CD4-positive, alpha-beta T cell (primary cell): ENCODE measurements around the gene FKBP5. TPM values are rescaled to one million over a fixed set of nuclear protein-coding genes. Genes with fewer than 3 reads are reported as not detected.

Source experiments
- ATAC-seq: fragments of 200-7000 bp; cut with Tn5 transposase; one replicate; pipeline ENCODE4 v1.10.0; 2022; ENCODE audit warnings: mild to moderate bottlenecking; ENCODE audit not compliant: poor library complexity
- CTCF ChIA-PET: fragments of 350-600 bp; sonication (Branson Sonifier 250); formaldehyde crosslinking; loops from one replicate; lab custom pipeline; 2021; ENCODE audit warnings: antibody characterized with exemption, inconsistent platforms; lab: Charles Lee
- POLR2A ChIA-PET: fragments of 350-600 bp; sonication (Branson Sonifier 250); formaldehyde crosslinking; loops from one replicate; lab custom pipeline; 2021; ENCODE audit warnings: antibody characterized with exemption, inconsistent platforms; lab: Charles Lee
- DNase-seq, 14 experiments: peaks; one replicate each; pipeline ENCODE4 v3.0.0-alpha.2; 2013 to 2020; ENCODE audit warnings: mixed read lengths in 2 of 14
- H3K27ac ChIP-seq, 2 donors: one replicate each; pipeline versions ENCODE4 v1.5.1 to v1.7.0; 2013; ENCODE audit warnings: low read length in 2 of 2, low read depth in 1 of 2, mild to moderate bottlenecking in 1 of 2
- H3K27me3 ChIP-seq, 2 experiments: 1 replicate in 1 of 2; 2 replicates in 1 of 2; pipeline versions ENCODE4 v1.6.1 to v1.7.0; 2013; ENCODE audit warnings: low read length in 2 of 2, control low read depth in 1 of 2, mild to moderate bottlenecking in 1 of 2, moderate library complexity in 1 of 2; ENCODE audit not compliant: insufficient read depth in 2 of 2, control insufficient read depth in 1 of 2
- H3K36me3 ChIP-seq: one replicate; pipeline ENCODE4 v1.6.1; 2013; ENCODE audit warnings: low read length, control low read depth; ENCODE audit not compliant: insufficient read depth
- H3K4me1 ChIP-seq: one replicate; pipeline ENCODE4 v1.6.1; 2013; ENCODE audit warnings: low read length, control low read depth; ENCODE audit not compliant: insufficient read depth
- H3K4me3 ChIP-seq: one replicate; pipeline ENCODE4 v1.5.1; 2013; ENCODE audit warnings: mild to moderate bottlenecking, low read length, moderate library complexity
- H3K9me3 ChIP-seq, 2 experiments: 1 replicate in 1 of 2; 2 replicates in 1 of 2; pipeline versions ENCODE4 v1.6.1 to v1.7.0; 2013; ENCODE audit warnings: low read length in 2 of 2, mild to moderate bottlenecking in 2 of 2, control low read depth in 1 of 2, moderate library complexity in 1 of 2; ENCODE audit not compliant: control insufficient read depth in 1 of 2, insufficient read depth in 1 of 2
- H3K27ac Mint-ChIP-seq: one replicate; pipeline ENCODE4 v1.8.0; 2020; ENCODE audit warnings: mixed read lengths
- H3K27me3 Mint-ChIP-seq: one replicate; pipeline ENCODE4 v1.8.0; 2021; ENCODE audit warnings: mixed read lengths
- H3K36me3 Mint-ChIP-seq: one replicate; pipeline ENCODE4 v1.8.0; 2021; ENCODE audit warnings: low read depth, mixed read lengths
- H3K4me1 Mint-ChIP-seq: one replicate; pipeline ENCODE4 v1.8.0; 2021; ENCODE audit warnings: low read depth, mixed read lengths
- H3K4me3 Mint-ChIP-seq: one replicate; pipeline ENCODE4 v1.8.0; 2020; ENCODE audit warnings: mild to moderate bottlenecking, mixed read lengths
- H3K9me3 Mint-ChIP-seq: one replicate; pipeline ENCODE4 v1.8.0; 2020; ENCODE audit warnings: mixed read lengths
- intact Hi-C, 2 experiments: fragments of 100-400 bp; cut with DNase I in 1 of 2; cut with micrococcal nuclease in 1 of 2; formaldehyde crosslinking; loops; one replicate each; pipeline versions ENCODE4 v1.15.1 to v1.9.0; 2023 to 2025; cut with DNase I, micrococcal nuclease
- total RNA-seq, 174 experiments: library from RNA in 2 of 174; stranded (reverse) in 2 of 174; gene quantifications; one replicate each; pipeline ENCODE4 v1.2.3 and lab custom pipeline; 2021 to 2026
- TF ChIP-seq, protein P1 (sequence below): fragments of 200-600 bp; IDR thresholded peaks from one replicate; pipeline ENCODE4 v1.8.0; 2022; ENCODE audit warnings: antibody characterized with exemption, mild to moderate bottlenecking

The FKBP5 gene
- total RNA-seq, 2 experiments from 2014 or later: 72.6 to 75.9 TPM

DNA sequence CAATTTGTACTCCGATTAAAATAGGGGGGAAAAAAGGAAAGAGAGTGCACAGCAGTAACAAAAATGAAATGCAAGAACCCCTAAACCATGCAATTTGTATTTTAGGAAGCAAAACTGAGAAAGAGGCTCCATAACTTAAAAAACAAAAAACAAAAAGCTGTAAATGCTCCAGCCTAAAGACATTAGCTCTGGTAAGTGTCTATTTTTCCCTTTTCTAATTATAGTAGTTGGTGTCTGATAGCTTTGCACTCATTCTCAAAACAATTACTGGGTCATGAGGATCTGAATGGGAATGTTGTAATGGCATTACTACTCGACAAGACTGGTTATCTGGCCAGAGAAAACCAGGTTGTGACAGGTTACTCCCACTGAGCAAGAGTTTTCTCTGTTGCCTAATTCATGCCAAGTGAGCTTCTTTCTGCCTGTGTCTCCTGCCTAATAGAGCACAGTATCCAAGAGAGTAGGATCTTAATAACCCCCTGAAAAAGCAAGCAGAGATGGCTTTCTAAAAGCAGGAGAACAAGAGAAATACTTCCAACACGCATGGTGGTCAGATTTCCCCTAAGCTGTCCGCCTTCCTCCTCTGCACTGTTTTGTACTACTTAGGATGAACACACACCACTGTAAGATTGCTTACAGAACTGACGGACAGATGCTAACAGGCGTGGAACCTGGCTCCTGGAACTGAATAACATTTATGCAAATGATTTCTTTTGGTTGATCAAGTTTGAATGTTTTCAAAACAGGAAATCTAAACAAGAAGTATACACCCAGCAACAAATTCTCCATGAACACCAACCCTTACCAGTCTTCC lies 86.4 kb downstream of the FKBP5 start:
- intact Hi-C loops: loop anchor here in 1 of 2 experiments (2.0 to 5.0 kb wide), 3 partner anchors 14 to 130 kb away; partner anchors contain the start of gene FKBP5
- Histone ChIP-seq H3K36me3 (peaks cover 3% of the 10 kb centered on the region), H3K4me1 (peaks cover 70% of the 10 kb centered on the region), H3K4me3 (peak overlapping the region; percentile 42), H3K9me3 (no peaks in the 10 kb centered on the region), H3K27ac (peak overlapping the region; percentile 52 to 82), H3K27me3 (no peaks in the 10 kb centered on the region)
- H3K4me3 Mint-ChIP-seq: peak overlapping the region; percentile 82
- peaks cover 3% of the 10 kb centered on the region for H3K9me3 Mint-ChIP-seq
- H3K36me3 Mint-ChIP-seq: peaks cover 46% of the 10 kb centered on the region
- ChIA-PET POLR2A (interaction anchor here (0.6 to 6.8 kb wide), 27 partner anchors 9 to 524 kb away, joined by 3 to 181 read pairs (median 5); partner anchors contain the start of genes ARMC12, FKBP5, RPL10A and SRPK1), CTCF (interaction anchor here (1.4 to 4.5 kb wide), 7 partner anchors 10 to 134 kb away, joined by 3 to 33 read pairs (median 14); partner anchors contain the start of gene ARMC12)
- peak overlapping the region; percentile 85 for H3K27ac Mint-ChIP-seq
- no peaks in the 10 kb centered on the region for H3K27me3 Mint-ChIP-seq
- DNase-seq (peak in 4 of 14 experiments; percentile 36 to 56 (median 43)), ATAC-seq (peak; percentile 3)
- TF ChIP-seq, protein P1, sequence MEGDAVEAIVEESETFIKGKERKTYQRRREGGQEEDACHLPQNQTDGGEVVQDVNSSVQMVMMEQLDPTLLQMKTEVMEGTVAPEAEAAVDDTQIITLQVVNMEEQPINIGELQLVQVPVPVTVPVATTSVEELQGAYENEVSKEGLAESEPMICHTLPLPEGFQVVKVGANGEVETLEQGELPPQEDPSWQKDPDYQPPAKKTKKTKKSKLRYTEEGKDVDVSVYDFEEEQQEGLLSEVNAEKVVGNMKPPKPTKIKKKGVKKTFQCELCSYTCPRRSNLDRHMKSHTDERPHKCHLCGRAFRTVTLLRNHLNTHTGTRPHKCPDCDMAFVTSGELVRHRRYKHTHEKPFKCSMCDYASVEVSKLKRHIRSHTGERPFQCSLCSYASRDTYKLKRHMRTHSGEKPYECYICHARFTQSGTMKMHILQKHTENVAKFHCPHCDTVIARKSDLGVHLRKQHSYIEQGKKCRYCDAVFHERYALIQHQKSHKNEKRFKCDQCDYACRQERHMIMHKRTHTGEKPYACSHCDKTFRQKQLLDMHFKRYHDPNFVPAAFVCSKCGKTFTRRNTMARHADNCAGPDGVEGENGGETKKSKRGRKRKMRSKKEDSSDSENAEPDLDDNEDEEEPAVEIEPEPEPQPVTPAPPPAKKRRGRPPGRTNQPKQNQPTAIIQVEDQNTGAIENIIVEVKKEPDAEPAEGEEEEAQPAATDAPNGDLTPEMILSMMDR: no peak
- H3K4me1 Mint-ChIP-seq: peaks cover 82% of the 10 kb centered on the region

DNA sequence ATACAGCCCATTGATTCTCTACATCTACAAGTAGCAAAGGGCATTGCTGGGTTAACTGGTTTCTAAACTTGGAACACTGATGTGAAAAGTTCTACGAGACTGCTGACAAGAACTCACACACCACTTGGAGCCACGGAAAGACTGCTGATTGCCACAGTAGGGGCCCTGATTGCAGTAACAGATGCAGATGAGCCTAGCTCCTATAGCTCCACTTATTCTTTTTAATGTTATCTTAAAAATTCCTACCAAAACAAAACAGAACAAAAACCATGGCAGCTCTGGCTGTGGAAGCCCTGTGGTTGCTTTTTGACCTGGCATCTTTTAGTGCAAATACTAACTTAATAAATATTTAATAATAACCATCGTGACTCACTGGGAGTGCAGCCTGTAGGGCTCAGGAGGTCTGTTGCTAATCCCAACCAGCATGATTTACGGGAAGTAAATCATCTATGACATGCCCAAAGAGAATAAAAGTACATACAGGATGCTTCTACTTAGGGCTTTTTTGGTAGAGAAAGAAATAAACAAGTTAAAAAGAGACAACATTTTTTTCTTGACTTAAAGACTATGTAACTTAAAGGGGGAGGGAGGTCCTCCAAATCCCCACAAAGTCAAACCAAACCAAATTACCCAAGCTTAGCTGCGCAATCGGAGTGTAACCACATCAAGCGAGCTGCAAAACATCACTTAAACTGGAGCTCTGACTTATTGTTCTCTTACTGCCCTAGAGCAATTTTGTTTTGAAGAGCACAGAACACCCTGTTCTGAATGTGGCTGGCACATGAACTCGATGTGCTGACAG lies 87.2 kb downstream of the FKBP5 start:
- Histone ChIP-seq H3K27me3 (no peaks in the 10 kb centered on the region), H3K4me1 (peaks cover 70% of the 10 kb centered on the region), H3K9me3 (no peaks in the 10 kb centered on the region), H3K36me3 (peaks cover 11% of the 10 kb centered on the region), H3K27ac (peak overlapping the region; percentile 52 to 82), H3K4me3 (peak overlapping the region; percentile 42)
- H3K4me3 Mint-ChIP-seq: peak overlapping the region; percentile 82
- peaks cover 3% of the 10 kb centered on the region for H3K9me3 Mint-ChIP-seq
- POLR2A ChIA-PET: interaction anchor here (0.6 to 6.8 kb wide), 30 partner anchors 9 to 525 kb away, joined by 3 to 181 read pairs (median 5); partner anchors contain the start of genes ARMC12, FKBP5, RPL10A and SRPK1
- intact Hi-C loops: loop anchor here in 1 of 2 experiments (2.0 to 5.0 kb wide), 4 partner anchors 15 to 131 kb away; partner anchors contain the start of gene FKBP5
- ATAC-seq (peak; percentile 74), DNase-seq (peak; percentile 50 to 93 (median 64))
- H3K27me3 Mint-ChIP-seq: no peaks in the 10 kb centered on the region
- peaks cover 49% of the 10 kb centered on the region for H3K36me3 Mint-ChIP-seq
- TF ChIP-seq, protein P1: no peak
- peak overlapping the region; percentile 85 for H3K27ac Mint-ChIP-seq
- CTCF ChIA-PET: interaction anchor here (1.4 to 4.5 kb wide), 11 partner anchors 10 to 135 kb away, joined by 3 to 33 read pairs (median 9); partner anchors contain the start of gene ARMC12
- H3K4me1 Mint-ChIP-seq: peaks cover 87% of the 10 kb centered on the region
